A375 (cell line): Measurements from ENCODE around the gene AXIN2. TPM values are rescaled to one million over a fixed set of nuclear protein-coding genes. Genes with fewer than 3 reads are reported as not detected.

Experiments
- total RNA-seq: library from RNA; depleted of rRNA; stranded (reverse); fragments of >200 nt; shearing (Covaris generic); gene quantifications from 2 replicates; pipeline ENCODE4 v1.2.3, GENCODE V29; 2014; rRNA removed

The AXIN2 gene, protein sequence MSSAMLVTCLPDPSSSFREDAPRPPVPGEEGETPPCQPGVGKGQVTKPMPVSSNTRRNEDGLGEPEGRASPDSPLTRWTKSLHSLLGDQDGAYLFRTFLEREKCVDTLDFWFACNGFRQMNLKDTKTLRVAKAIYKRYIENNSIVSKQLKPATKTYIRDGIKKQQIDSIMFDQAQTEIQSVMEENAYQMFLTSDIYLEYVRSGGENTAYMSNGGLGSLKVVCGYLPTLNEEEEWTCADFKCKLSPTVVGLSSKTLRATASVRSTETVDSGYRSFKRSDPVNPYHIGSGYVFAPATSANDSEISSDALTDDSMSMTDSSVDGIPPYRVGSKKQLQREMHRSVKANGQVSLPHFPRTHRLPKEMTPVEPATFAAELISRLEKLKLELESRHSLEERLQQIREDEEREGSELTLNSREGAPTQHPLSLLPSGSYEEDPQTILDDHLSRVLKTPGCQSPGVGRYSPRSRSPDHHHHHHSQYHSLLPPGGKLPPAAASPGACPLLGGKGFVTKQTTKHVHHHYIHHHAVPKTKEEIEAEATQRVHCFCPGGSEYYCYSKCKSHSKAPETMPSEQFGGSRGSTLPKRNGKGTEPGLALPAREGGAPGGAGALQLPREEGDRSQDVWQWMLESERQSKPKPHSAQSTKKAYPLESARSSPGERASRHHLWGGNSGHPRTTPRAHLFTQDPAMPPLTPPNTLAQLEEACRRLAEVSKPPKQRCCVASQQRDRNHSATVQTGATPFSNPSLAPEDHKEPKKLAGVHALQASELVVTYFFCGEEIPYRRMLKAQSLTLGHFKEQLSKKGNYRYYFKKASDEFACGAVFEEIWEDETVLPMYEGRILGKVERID
- 0.13 and 0.30 TPM in 2 replicates for total RNA-seq

DNA sequence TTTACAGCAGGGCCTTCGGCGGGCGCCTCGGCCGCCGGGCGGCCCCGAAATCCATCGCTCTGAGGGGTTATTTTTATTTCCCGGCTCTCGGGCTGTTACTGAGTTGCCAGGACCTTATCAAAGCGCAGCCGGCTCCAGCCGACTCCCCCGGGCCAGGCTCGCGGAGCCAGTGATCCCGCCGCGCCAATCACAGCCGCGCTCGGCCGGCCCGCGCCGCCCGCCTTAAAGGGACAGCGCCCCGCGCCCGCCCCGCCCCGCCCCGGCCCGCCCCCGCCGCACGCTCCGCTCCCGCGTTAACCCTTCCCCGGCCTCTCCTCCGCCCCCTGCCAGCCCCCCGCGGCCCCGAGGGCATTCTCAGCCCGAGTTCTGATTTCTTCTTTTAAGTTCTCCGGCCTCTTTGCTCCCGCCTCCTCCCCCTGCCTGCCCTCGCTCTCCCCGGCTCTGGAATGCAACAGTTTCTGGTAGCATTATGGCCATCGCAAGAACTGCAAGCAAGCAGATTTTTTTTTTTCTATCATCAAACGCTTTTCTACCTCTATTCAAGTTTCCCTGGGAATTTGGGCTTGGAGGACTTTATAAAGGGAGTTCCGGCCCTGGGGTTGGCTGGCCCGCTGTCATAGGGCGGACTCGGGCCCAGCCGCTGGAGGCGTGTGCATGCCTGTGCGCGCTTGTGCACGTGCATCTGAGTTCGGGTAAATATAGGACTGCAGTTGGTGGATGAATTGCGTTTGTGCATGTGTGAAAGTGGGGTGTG lies at the start of gene AXIN2:
Gene AXIN2, minus strand, starts transcription at position 197 of the 754 bp plus-strand sequence. CDS start 3,028 bp downstream, outside the sequence.

